Stimulated activated CD8-positive, alpha-beta memory T cell treated with anti-CD3 and anti-CD28 coated beads, Interleukin-12 subunit alpha, Interleukin-12 subunit beta, amount 100 ng/mL, for 24 hours (primary cell): ENCODE measurements around the gene TRIM43.
"Not testable (repeated sequence)": the region's sequence is repeated elsewhere in the genome, so short reads cannot be mapped to it uniquely, and the experiment has no call there.

Source experiments
- DNase-seq: peaks from one replicate; pipeline ENCODE4 v3.0.0-alpha.2; 2020; ENCODE audit errors: extremely low read depth

TRIM43 gene

DNA sequence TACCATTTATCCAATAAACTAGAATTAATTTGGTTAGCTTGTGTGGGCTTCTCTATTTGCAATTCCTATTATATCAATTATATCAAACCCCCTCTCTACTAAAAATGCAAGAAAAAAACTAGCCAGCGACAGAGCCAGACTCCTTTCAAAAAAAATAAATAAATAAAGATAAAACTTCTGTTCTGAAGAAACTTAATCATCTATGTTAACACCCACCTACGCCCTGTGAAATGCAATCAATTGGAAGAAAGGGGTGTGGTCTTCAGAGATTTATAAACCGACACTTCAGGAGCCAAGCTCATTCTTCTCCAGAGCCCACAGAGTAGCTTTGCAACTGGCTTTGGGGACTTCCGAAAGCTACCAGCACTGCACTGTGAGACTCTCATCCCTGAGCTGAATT is at the start of gene TRIM43:
TSS of gene TRIM43 (plus strand) at position 301 of the 400 bp plus-strand sequence. CDS start 2,023 bp downstream, outside the sequence.
- not testable (repeated sequence) for DNase-seq

GRCh38 chr2:95551055-95551568 is 40.7 kb upstream of the TRIM43 start:
- no peak for DNase-seq

DNA sequence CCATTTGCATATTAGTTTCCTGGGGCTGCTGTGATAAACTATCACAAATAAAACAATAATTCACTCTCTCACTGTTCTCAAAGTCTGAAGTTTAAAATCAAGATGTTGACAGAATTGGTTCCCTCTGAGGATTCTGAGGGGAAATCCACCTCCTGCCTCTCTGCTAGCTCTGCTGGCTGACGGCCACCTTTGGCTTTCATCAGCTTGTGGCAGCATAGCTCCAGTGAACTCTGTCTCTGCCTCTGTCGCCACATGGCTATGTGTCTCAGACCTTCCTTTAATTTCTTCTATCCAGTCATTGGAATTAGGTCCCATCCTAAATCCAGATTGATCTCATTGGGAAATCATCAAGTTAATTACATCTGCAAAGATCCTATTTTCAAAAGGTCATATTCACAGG is 38.9 kb upstream of the TRIM43 start:
- DNase-seq, result no peak

DNA sequence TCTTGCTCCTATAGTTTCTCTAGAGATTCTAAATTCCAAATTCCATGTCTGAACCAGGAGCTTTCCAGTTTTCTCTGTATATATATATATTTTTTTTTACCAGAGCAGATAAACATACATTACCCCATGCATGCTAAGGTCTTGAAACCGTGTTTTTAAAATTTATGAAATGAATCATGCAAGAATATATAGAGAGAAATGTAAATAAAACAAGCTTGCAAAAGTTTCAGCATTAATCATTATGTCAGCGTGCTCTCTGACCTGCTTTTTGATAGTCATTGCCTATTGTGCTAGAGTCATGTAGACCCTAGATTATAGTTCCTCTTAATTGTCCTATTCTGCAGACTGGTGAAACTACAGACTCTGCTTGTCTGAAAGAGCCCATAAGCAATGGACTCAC is 22.6 kb upstream of the TRIM43 start:
- no peak for DNase-seq

GRCh38 chr2:95573866-95574265 is 17.9 kb upstream of the TRIM43 start:
- no peak for DNase-seq

- no peak for DNase-seq
These were observed 17.3 kb upstream of the TRIM43 start for GRCh38 chr2:95574506-95574905.

GRCh38 chr2:95575857-95576256 is 15.9 kb upstream of the TRIM43 start:
- no peak for DNase-seq

DNA sequence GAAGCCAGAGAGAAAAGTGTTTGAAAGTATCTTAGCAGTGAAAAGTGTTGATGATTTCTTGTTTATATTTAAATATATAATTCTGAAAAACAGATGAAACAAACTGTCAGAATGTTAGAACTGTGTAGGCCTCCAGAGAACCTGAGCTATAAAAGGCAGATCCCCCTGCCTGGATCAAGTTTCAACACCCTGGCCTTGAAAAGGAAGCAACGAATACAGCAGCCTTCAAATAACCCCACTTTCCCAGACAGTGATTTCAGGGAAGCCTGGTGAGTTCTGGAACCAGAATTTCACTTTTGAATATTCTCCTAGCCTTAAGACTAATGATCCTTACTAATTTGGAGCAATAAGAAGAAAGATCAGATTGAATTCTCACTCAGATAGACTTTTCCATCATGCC is 13.3 kb upstream of the TRIM43 start:
- DNase-seq, result no peak

GRCh38 chr2:95583545-95583944 is 8.3 kb upstream of the TRIM43 start:
- not testable (repeated sequence) for DNase-seq

GRCh38 chr2:95584321-95584720 is 7.5 kb upstream of the TRIM43 start:
- DNase-seq, result not testable (repeated sequence)

GRCh38 chr2:95589777-95590536 is 1.8 kb upstream of the TRIM43 start:
- DNase-seq, result not testable (repeated sequence)

DNA sequence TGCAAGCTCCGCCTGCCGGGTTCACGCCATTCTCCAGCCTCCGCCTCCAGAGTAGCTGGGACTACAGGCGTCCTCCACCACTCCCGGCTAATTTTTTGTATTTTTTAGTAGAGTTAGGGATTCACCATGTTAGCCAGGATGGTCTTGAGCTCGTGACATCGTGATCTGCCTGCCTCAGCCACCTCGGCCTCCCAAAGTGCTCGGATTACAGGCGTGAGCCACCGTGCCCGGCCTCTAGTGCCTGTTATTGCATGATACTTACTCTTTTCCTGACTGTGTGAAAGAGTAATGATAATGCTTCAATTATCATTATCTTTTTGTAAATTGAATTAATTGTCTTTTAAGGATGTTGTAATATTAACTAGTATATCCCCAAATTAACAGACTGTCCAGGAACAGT is 1.2 kb downstream of the TRIM43 start:
- not testable (repeated sequence) for DNase-seq

- not testable (repeated sequence) for DNase-seq
These were observed 3.2 kb downstream of the TRIM43 start for GRCh38 chr2:95595012-95595411.

DNA sequence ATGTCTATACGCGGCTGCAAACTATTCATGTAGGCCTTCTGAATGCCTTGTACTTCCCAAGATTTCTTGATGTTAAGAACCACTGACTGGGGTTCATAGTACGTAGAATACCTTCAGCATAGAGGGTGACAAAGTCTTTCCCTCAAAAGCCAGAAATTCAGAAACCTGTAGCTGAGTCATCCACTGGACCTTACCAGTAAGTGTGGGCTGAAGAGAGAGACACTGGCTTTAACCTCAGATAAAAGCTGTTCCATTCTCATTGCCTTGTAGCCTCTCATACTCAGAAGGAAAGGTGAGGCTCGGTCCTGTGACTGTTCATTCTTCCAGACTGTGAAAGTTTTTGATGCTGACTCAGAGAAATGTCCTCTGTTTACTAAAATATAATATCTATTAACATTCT is 9.5 kb downstream of the TRIM43 start:
- DNase-seq, result not testable (repeated sequence)

DNA sequence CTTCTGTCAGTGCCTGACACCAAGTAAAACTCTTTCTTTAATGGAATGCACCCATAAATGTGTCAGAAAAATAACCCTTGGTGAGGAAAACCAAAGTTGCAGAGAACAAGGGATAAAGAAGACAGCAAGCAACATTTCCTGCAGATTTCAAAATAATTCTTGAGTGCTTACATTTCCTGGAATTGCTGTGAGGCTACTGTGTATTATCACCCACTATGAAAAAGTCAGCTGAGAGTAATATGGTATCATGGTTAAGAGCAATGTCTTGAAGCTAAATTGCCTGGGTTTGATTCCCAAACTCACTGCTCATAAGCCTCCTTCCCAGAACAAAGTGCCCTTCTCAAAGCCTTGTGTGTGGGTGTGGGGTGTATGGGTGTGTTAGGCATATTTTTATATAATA is 10.3 kb downstream of the TRIM43 start:
- DNase-seq, result not testable (repeated sequence)

- not testable (repeated sequence) for DNase-seq
These were observed 16.6 kb downstream of the TRIM43 start for GRCh38 chr2:95608356-95608755.

- not testable (repeated sequence) for DNase-seq
These were observed 18.0 kb downstream of the TRIM43 start for GRCh38 chr2:95609764-95610163.

GRCh38 chr2:95613048-95613447 is 21.2 kb downstream of the TRIM43 start:
- DNase-seq, result not testable (repeated sequence)

DNA sequence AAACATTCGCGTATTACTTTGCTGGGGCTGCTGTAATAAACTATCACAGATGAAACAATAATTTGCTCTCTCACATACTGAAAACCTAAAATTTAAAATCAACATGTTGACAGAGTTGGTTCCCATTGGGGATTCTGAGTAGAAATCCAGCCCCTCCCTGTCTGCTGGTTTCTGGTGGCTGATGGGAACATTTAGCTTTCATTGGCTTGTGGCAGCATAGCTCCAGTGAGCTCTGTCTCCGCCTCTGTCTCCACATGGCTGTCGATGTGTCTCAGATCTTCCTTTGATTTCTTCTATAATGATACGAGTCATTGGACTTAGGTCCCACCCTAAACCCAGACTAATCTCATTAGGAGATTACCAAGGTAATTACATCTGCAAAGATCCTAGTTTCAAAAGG is 30.9 kb downstream of the TRIM43 start:
- not testable (repeated sequence) for DNase-seq

DNA sequence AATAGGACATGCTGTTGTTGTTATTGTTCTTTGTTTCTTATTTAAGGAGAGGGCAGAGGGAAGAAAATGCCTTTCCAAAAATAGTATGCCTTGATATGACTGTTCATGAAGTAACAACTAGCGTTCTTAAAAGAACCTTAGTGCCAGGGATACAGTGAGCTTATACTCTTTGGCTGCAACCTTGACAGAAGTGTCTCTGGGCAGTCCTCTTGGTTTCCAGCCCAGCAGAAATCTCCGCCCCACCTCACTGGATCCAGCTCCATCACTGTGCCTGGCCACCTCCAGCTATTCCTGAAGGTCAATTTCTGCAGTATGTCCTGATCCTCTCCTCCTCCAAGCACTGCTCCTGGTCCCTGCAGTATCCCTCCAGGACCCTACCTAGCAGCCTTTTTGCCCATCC is 39.2 kb downstream of the TRIM43 start:
- DNase-seq, result not testable (repeated sequence)

DNA sequence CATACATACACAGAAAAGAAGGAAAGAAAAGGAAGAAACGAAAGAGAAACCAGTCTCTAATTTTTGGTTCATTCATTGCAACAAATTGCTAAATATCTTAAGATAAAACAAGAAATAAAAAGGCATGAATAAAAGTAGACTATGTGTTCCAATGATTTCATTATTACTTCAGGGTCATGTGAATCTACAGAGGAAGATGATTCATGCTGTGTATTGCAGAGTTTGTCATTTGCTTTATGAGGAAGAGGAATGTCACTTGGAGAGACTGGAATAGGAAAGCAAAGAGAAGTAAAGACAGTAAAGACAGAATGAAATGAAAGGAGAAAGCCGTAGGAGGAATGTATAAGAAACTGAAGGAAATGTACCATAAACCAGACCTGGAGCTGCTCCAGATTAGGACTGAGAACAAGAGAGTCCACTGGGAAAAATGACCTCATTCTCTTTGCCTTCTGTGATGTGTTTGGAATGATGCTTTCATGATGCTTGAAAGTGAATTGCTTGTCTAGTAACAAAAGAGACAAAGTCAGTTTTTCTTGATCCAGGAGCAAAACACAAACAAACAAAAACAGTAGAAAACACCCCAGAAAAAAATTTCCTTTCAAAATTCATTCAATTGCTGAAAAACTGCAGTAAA is 41.9 kb downstream of the TRIM43 start:
- not testable (repeated sequence) for DNase-seq

GRCh38 chr2:95640515-95641288 is 48.9 kb downstream of the TRIM43 start:
- DNase-seq, result not testable (repeated sequence)
